Occipital lobe (tissue), 2 donors: ENCODE measurements around the gene ECE1. TPM values are rescaled to one million over a fixed set of nuclear protein-coding genes. Genes with fewer than 3 reads are reported as not detected.
A peak's percentile ranks its signal among the peaks of the same experiment; 100 is the strongest.
"Not testable (repeated sequence)": the region's sequence is repeated elsewhere in the genome, so short reads cannot be mapped to it uniquely, and the experiment has no call there.

Experiments used
- DNase-seq: peaks from one replicate; lab custom pipeline; 2025; lab: John Stamatoyannopoulos, UW
- total RNA-seq: library from RNA; depleted of rRNA; stranded (reverse); fragments of >200 nt; gene quantifications from one replicate; pipeline ENCODE4 v1.2.3, GENCODE V29; 2014

ECE1 gene
- total RNA-seq, 1 donor from 2014 or later = 9.5 TPM

DNA sequence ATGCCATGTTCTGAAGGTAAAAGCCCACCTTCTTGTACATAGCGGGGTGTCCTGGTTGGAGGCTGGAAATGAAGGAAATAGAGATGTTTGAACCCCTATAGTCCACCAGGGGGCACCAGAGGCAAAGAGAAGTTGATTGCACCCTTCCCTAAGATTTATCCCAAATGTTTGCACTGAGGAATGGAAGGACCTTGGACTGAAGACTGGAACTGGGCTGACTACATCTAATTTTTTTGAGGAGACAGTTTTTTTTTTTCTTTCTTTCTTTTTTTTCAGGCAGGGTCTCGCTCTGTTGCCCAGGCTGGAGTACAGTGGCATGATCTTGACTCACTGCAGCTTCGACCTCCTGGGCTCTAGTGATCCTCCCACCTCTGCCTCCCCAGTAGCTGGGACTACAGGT lies 58.2 kb downstream of the ECE1 start:
- DNase-seq = no peak

DNA sequence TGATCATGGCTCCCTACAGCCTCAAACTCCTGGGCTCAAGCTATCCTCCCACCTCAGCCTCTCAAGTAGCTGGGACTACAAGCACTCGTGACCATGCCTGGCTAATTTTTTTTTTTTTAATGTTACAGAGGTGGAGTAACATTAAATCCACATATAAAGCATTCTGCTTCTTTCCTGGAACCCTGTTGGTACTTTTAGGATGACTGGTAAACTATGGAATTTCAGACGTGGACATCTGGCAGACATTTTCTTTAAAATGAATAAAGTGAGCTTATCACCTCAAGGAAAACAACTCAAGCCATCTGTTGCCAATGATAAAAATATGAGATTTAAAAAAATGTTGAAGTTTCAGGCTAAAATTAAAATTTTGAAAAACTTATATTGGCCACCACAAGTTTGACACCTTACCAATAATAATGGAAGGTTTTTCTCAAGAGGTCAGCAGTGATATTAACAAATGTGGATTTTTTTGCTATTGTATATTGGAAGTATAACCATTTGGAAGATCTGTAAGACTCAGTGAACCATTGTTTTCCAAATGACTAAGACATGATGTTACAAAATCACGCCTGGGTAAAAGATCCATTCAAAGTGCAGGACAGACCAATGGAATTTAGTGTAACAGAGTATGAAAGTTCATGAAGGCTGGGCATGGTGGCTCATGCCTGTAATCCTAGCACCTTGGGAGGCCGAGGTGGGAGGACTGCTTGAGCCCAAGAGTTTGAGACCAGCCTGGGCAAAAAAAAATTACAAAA lies 60.8 kb downstream of the ECE1 start:
- no peak for DNase-seq

DNA sequence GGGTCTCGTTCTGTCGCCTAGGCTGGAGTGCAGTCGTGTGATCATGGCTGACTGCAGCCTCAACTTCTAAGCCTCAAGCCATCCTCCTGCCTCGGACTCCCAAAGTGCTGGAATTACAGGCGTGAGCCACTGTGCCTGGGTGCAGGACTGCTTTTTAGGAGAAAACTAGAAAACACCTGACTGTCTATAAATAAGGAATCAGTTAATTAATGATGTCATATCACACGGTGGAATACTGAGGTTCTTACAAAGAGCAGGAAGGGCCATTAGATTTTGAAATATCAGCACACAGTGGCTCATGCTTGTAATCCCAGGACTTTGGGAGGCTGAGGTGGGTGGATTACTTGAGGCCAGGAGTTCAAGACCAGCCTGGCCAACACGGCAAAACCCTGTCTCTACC lies 62.0 kb downstream of the ECE1 start:
- not testable (repeated sequence) for DNase-seq

DNA sequence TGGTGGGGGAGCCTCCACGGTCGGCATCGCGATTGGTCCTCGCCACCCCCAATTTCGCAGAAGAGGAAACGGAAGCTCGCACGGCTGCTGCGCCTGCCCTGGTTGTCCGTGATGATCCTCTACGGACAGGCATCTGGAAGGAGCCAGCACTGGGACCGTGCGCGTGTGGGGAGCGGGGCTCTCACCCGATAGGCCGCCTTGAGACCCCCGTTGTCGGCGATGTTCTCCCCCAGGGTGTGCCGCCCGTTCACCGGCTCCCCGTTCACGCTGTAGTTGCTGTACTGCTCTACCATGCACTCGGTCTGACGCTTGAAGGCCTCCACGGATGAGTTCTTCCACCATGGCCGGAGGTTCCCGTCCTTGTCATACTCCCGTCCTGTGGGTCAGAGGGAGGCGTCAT lies 65.2 kb downstream of the ECE1 start:
- no peak for DNase-seq

DNA sequence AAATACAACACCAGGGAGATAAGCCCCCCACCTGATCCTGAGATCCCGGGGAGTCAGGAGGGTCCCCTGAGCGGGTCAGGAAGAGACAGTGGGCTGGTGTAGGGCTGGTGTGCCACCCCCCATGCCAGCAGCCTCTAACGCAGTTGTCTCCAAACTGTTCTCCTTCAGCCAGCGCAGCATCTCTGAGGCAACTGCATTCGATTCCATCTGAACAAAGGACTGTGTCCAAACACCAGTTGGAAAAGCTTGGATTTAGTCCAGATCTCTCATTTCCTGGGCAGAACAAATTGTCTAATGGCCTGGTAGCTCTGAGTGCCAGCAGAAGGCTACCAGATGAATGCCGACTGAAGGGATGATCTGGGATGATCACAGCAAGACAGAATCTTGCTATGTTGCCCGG lies 69.4 kb downstream of the ECE1 start:
- no peak for DNase-seq

GRCh38 chr1:21219674-21220073 lies 70.6 kb downstream of the ECE1 start:
- DNase-seq = no peak

DNA sequence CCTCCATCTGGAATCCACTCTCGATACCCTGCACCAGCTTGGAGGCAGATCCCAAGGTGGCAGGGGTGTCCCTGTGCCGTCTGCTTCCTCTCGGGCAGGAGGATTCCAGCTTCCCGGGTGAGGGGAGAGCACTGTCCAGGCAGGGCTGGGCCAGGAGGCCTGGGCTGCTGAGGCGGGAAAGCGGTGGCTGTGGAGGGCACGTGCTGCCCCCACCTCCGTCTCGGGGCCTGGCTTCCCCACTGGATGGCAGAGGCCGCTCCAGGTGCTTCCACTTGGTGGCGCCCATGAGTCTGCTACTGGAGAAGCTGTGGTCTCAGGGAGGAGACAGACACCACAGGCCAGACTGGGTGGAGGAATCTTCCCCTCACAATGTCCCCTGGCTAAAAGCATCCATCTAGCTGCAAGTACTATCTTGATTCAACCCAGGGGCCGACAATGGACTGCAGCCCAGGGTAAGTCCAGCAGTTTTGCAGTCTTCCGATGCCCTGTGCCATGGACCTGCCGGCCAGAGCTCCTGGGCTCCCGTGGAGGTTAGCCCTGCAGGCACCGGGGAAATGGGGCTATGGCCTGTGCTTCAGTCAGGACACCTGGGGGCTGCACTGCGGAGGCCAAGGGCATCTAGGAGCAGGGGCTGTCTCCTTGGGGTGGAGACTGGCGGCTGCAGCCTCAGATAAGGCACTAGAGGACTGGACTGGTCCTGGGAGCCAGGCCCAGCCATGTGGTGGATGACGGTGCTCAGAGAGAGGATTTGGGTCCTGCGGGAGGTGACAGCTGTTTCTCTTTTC lies 72.3 kb downstream of the ECE1 start:
- peak; percentile 19 for DNase-seq

DNA sequence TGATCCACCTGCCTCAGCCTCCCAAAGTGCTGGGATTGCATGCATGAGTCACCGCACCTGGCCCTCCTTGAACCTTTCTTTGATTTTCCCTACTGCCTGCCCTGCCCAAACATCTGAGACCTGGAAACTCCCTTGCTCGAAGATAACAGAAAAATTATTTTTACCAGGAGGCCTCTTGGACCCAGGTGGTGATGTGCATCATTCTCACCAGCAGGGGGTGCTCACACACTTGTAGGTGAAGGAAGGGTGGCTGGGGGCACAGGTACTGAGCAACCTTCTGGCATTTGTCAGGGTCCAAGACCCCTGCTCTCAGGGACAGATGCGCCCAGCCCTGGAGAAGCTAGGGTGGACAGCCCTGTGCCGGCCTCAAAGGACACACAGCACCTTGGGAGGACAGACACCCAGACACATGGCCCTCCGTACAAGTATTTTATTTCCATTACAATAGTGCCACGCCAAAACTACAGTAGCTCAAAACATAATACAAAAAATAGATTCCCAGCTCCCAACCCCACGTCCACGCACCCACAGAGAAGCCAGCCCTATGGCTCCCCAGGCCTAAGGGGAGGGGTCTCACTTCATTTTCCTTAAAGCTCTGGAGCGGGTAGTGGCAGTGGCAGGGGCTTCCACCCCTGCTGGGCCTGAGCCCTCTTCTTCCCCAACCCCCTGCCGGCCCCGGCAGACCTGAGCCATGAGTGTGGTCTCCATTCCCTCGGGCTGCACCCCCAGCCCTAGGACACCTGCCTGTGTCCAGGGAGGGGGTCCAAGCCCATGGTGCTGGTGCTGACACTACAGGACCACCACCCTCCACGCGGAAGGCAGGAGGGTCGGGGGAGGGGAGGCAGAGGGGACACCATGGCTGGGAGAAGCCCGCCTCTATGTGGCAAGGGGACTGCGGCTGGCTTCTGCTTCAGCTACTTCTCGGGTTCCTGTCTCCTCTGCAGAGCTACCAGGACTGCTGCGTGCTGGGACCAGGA lies 73.1 kb downstream of the ECE1 start:
- DNase-seq = no peak

DNA sequence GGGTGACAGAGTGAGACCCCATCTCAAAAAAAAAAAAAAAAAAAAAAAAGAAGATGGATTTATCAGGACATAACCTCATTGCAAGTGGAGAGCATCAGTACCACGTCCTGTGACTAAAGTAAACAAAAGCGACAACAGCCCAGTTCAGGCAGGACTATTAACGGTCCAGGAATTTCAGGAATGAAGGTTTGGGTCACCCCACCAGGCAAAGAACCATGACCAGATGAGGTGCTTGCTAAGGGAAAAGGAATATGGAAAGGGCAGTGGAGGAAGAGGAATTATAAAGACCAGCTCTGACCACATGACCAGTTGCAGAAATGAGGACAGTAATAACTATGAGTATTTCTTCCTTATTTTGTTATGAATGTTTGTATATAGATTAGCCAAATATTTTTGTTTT lies 78.1 kb downstream of the ECE1 start:
- DNase-seq = no peak

GRCh38 chr1:21208137-21208700 lies 82.0 kb downstream of the ECE1 start:
- DNase-seq = not testable (repeated sequence)

GRCh38 chr1:21206117-21206516 lies 84.1 kb downstream of the ECE1 start:
- DNase-seq = no peak

DNA sequence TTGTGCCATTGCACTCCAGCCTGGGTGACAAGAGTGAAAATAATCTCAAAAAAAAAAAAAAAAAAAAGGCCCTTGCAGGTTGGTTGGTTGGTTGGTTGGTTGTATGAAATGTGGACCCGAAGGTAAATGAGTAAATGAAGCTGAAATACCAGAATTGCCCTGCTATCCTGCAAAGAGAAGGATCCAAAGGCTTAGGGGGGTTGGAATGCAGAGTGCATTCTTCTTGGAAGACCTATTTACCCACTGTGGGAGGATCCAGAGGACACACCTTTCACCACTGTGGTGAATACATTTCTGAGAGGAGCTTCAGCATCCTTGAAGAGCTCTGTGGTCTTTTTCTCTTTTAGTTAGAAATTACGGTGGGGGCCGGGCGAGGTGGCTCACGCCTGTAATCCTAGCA lies 84.8 kb downstream of the ECE1 start:
- no peak for DNase-seq

- DNase-seq = no peak
Measured at GRCh38 chr1:21201650-21202049, 88.6 kb downstream of the ECE1 start.

- not testable (repeated sequence) for DNase-seq
Measured at GRCh38 chr1:21201238-21201637, 89.0 kb downstream of the ECE1 start.

DNA sequence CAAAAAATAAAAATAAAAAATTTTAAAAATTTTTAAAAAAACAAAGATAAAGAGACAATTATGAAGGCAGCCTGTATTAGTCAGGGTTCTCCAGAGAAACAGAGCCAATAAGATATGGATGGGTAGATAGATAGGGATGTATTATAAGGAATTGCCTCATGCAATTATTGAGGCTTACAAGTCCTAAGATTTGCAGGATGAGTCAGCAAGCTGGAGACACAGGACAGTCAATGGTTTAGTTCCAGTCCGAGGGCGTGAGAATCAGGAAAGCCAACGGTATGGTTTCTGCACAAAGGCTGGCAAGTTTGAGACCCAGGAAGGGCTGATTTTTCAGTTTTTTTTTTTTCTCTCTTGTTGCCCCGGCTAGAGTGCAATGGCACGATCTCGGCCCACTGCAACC lies 89.5 kb downstream of the ECE1 start:
- no peak for DNase-seq

GRCh38 chr1:21198929-21199328 lies 91.3 kb downstream of the ECE1 start:
- no peak for DNase-seq

DNA sequence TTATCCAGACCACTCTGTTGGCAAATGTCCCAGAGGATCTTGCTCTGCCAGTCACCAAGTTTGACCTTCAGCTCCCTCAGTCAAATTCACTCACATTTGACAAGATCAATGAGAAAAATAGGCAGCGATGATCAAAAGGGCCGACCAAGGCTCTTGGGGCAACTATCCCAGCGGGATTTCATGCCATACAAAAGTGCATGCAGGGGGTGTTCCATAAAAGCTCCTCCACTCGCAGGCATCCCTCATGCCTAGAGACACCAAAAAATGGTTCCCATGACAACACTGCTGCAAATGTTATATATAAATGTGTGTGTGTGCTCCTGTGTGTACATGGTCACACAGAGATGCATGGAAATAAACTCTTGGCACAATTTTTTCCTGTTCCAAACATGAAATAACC lies 97.4 kb downstream of the ECE1 start:
- no peak for DNase-seq

GRCh38 chr1:21192284-21192683 lies 98.0 kb downstream of the ECE1 start:
- no peak for DNase-seq

GRCh38 chr1:21190771-21191170 lies 99.5 kb downstream of the ECE1 start:
- DNase-seq = not testable (repeated sequence)

- no peak for DNase-seq
Measured at GRCh38 chr1:21189906-21190500, 100.3 kb downstream of the ECE1 start.

DNA sequence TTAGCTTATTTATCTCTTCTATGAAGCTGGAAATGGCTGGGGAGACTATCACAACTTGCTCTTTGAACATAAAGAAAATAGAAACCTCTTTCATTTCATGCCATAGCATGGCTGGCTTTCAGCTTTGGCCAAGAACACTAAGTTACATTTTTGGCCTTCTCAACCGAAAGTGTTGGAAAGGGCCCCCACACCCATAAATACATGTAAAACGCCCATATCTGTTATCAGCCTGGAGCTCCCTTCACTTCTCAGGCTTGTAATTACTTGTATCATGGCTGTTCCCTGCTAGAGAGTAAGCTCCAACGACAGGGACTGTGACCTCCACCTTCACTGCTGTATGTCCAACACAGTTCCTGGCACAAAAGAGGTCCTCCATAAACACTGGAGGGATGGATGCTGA lies 100.8 kb downstream of the ECE1 start:
- no peak for DNase-seq
